KMS-11 (cell line): ENCODE data around the gene TMIE.

Experiments used
- H2AFZ ChIP-seq: fragments of 200-600 bp; sonication (generic); 2 replicates; pipeline ENCODE4 v1.6.1; 2016; ENCODE audit warnings: antibody characterized with exemption, mixed run types, low read depth
- H3K27ac ChIP-seq: fragments of 200-600 bp; sonication (generic); 2 replicates; pipeline ENCODE4 v1.6.1; 2016; ENCODE audit warnings: mild to moderate bottlenecking, mixed run types
- H3K27me3 ChIP-seq: fragments of 200-600 bp; sonication (generic); 2 replicates; pipeline ENCODE4 v1.6.1; 2017; ENCODE audit warnings: mild to moderate bottlenecking, low read depth, mixed run types, moderate library complexity; ENCODE audit not compliant: insufficient read depth
- H3K36me3 ChIP-seq: fragments of 200-600 bp; sonication (generic); 2 replicates; pipeline ENCODE4 v1.6.1; 2017; ENCODE audit warnings: mild to moderate bottlenecking, mixed run types; ENCODE audit not compliant: insufficient read depth
- H3K4me1 ChIP-seq: fragments of 200-600 bp; sonication (generic); 2 replicates; pipeline ENCODE4 v1.6.1; 2016; ENCODE audit warnings: mild to moderate bottlenecking, low read depth, mixed run types; ENCODE audit not compliant: poor library complexity, severe bottlenecking
- H3K4me2 ChIP-seq: fragments of 200-600 bp; sonication (generic); 2 replicates; pipeline ENCODE4 v1.7.0; 2016; ENCODE audit warnings: mild to moderate bottlenecking, mixed run types
- H3K4me3 ChIP-seq: fragments of 200-600 bp; sonication (generic); IDR thresholded peaks from 2 replicates; pipeline ENCODE4 v1.6.1; 2017; ENCODE audit warnings: low read depth, low read length, mixed read lengths; ENCODE audit not compliant: insufficient read depth
- H3K79me2 ChIP-seq: fragments of 200-600 bp; sonication (generic); 2 replicates; pipeline ENCODE4 v1.6.1; 2016; ENCODE audit warnings: low read depth, mixed run types; ENCODE audit not compliant: insufficient read depth
- H3K9ac ChIP-seq: fragments of 200-600 bp; sonication (generic); 2 replicates; pipeline ENCODE4 v1.6.1; 2016; ENCODE audit warnings: mild to moderate bottlenecking, mixed run types
- H4K20me1 ChIP-seq: fragments of 200-600 bp; sonication (generic); 2 replicates; pipeline ENCODE4 v1.6.1; 2016; ENCODE audit warnings: mild to moderate bottlenecking, mixed run types; ENCODE audit not compliant: insufficient read depth
- CTCF ChIP-seq: fragments of 200-600 bp; sonication (generic); conservative IDR thresholded peaks from 2 replicates; pipeline ENCODE4 v1.6.1; 2017; ENCODE audit warnings: low read depth, mild to moderate bottlenecking, antibody characterized with exemption, low read length, moderate library complexity, mixed read lengths

The TMIE gene

GRCh38 chr3:46729038-46729437 lies 27.8 kb downstream of the TMIE start:
- Histone ChIP-seq H3K36me3 (no peaks in the 10 kb centered on the region), H3K4me3 (no peak overlapping the region), H3K4me2 (no peak overlapping the region), H4K20me1 (no peaks in the 10 kb centered on the region), H3K4me1 (no peaks in the 10 kb centered on the region), H3K27me3 (no peaks in the 10 kb centered on the region), H3K9ac (no peak overlapping the region), H3K27ac (no peak overlapping the region), H3K79me2 (no peaks in the 10 kb centered on the region), H2AFZ (no peak overlapping the region)
- TF ChIP-seq CTCF = no peak

- Histone ChIP-seq H2AFZ (no peak overlapping the region), H3K79me2 (no peaks in the 10 kb centered on the region), H3K4me3 (no peak overlapping the region), H3K4me2 (no peak overlapping the region), H3K36me3 (no peaks in the 10 kb centered on the region), H3K27ac (no peak overlapping the region), H4K20me1 (no peaks in the 10 kb centered on the region), H3K27me3 (no peaks in the 10 kb centered on the region), H3K4me1 (no peaks in the 10 kb centered on the region), H3K9ac (no peak overlapping the region)
- no peak for TF ChIP-seq CTCF
Observed at GRCh38 chr3:46730819-46731218, 29.6 kb downstream of the TMIE start.

- no peaks in the 10 kb centered on the region for H3K79me2 ChIP-seq
- no peaks in the 10 kb centered on the region for H4K20me1 ChIP-seq
- no peak overlapping the region for H3K27ac ChIP-seq
- TF ChIP-seq CTCF = no peak
- H2AFZ ChIP-seq = no peak overlapping the region
- H3K9ac ChIP-seq = no peak overlapping the region
- H3K4me3 ChIP-seq = no peak overlapping the region
- no peak overlapping the region for H3K4me2 ChIP-seq
- H3K27me3 ChIP-seq = no peaks in the 10 kb centered on the region
- no peaks in the 10 kb centered on the region for H3K4me1 ChIP-seq
- H3K36me3 ChIP-seq = no peaks in the 10 kb centered on the region
Observed at GRCh38 chr3:46731795-46732194, 30.6 kb downstream of the TMIE start.

GRCh38 chr3:46733026-46733800 lies 32.0 kb downstream of the TMIE start:
- H3K36me3 ChIP-seq = no peaks in the 10 kb centered on the region
- H3K4me3 ChIP-seq = no peak overlapping the region
- no peak overlapping the region for H2AFZ ChIP-seq
- no peak for TF ChIP-seq CTCF
- no peaks in the 10 kb centered on the region for H3K4me1 ChIP-seq
- no peaks in the 10 kb centered on the region for H3K27me3 ChIP-seq
- H3K79me2 ChIP-seq = no peaks in the 10 kb centered on the region
- no peak overlapping the region for H3K9ac ChIP-seq
- H4K20me1 ChIP-seq = no peaks in the 10 kb centered on the region
- no peak overlapping the region for H3K27ac ChIP-seq
- H3K4me2 ChIP-seq = no peak overlapping the region
